GM23338 (cell line): ENCODE results near the gene TBX19.

Experiments used
- CREB1 ChIP-seq: fragments of 250-450 bp; sonication (Bioruptor Pico); IDR thresholded peaks from 2 replicates; pipeline ENCODE4 v1.5.0; 2020; ENCODE audit warnings: low read depth, mild to moderate bottlenecking, moderate library complexity
- EZH2 ChIP-seq: fragments of 200-600 bp; sonication (generic); IDR thresholded peaks from one replicate; pipeline ENCODE4 v1.8.0; 2017; ENCODE audit warnings: antibody characterized with exemption, mild to moderate bottlenecking, low read depth; ENCODE audit not compliant: unreplicated experiment
- EZH2phosphoT487 ChIP-seq: fragments of 200-600 bp; sonication (generic); IDR thresholded peaks from one replicate; pipeline ENCODE4 v1.8.1; 2018; ENCODE audit warnings: antibody characterized with exemption; ENCODE audit not compliant: unreplicated experiment
- NANOG ChIP-seq: IDR thresholded peaks from 2 replicates; pipeline ENCODE4 v1.6.1; 2016; ENCODE audit warnings: antibody characterized with exemption, borderline replicate concordance
- POLR2AphosphoS5 ChIP-seq: IDR thresholded peaks from 2 replicates; pipeline ENCODE4 v1.6.1; 2016; ENCODE audit warnings: antibody characterized with exemption, low read depth
- REST ChIP-seq: IDR thresholded peaks from one replicate; pipeline ENCODE4 v1.6.1; 2018; ENCODE audit warnings: antibody characterized with exemption; ENCODE audit not compliant: unreplicated experiment
- STAT1 ChIP-seq: IDR thresholded peaks from one replicate; pipeline ENCODE4 v1.6.1; 2016; ENCODE audit warnings: antibody characterized with exemption; ENCODE audit not compliant: unreplicated experiment
- ZNF331 ChIP-seq: fragments of 250-450 bp; sonication (Bioruptor Pico); IDR thresholded peaks from 2 replicates; pipeline ENCODE4 v1.5.0; 2020; ENCODE audit warnings: low read depth, mild to moderate bottlenecking, moderate library complexity
- TF ChIP-seq, protein P1 (sequence below), 2 experiments: fragments of 200-600 bp in 1 of 2; sonication (generic) in 1 of 2; conservative IDR thresholded peaks; 2 replicates each; pipeline versions ENCODE4 v1.5.1 to v1.6.1; 2016 to 2017; ENCODE audit warnings: antibody characterized with exemption in 2 of 2, low read depth in 2 of 2, mild to moderate bottlenecking in 2 of 2, moderate library complexity in 1 of 2

GRCh38 chr1:168361252-168361651 lies 80.6 kb downstream of the TBX19 start:
- TF ChIP-seq, protein P1, sequence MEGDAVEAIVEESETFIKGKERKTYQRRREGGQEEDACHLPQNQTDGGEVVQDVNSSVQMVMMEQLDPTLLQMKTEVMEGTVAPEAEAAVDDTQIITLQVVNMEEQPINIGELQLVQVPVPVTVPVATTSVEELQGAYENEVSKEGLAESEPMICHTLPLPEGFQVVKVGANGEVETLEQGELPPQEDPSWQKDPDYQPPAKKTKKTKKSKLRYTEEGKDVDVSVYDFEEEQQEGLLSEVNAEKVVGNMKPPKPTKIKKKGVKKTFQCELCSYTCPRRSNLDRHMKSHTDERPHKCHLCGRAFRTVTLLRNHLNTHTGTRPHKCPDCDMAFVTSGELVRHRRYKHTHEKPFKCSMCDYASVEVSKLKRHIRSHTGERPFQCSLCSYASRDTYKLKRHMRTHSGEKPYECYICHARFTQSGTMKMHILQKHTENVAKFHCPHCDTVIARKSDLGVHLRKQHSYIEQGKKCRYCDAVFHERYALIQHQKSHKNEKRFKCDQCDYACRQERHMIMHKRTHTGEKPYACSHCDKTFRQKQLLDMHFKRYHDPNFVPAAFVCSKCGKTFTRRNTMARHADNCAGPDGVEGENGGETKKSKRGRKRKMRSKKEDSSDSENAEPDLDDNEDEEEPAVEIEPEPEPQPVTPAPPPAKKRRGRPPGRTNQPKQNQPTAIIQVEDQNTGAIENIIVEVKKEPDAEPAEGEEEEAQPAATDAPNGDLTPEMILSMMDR (conservative IDR thresholded peaks at IDR 0.05; ENCODE audit: low read depth in 2 of 2), result no peak
- no peak for TF ChIP-seq REST
- no peak for TF ChIP-seq POLR2AphosphoS5
- TF ChIP-seq EZH2phosphoT487, result no peak
- no peak for TF ChIP-seq EZH2
- no peak for TF ChIP-seq CREB1 (CRISPR knock-in tag)
- TF ChIP-seq NANOG, result no peak
- no peak for TF ChIP-seq STAT1
- no peak for TF ChIP-seq ZNF331 (CRISPR knock-in tag)
